AG04450 (cell line): ENCODE data around the gene LGALS8. TPM values are rescaled to one million over a fixed set of nuclear protein-coding genes. Genes with fewer than 3 reads are reported as not detected.

Experiments used
- CTCF ChIA-PET: fragments of 300-600, 350-600 bp; formaldehyde crosslinking; extraction: SDS; loops from one replicate; lab custom pipeline; 2022; ENCODE audit warnings: antibody characterized with exemption, inconsistent platforms; lab: Charles Lee
- POLR2A ChIA-PET: fragments of 350-600 bp; formaldehyde crosslinking; extraction: SDS; loops from one replicate; lab custom pipeline; 2021; ENCODE audit warnings: antibody characterized with exemption, inconsistent platforms; lab: Yijun Ruan, JAX
- DNase-seq: peaks from one replicate; pipeline ENCODE4 v3.0.0-alpha.2; 2011; ENCODE audit warnings: low read depth, low spot score
- H3K27ac ChIP-seq: one replicate; pipeline ENCODE4 v1.5.1; 2012; ENCODE audit warnings: low read depth, low read length, control low read depth
- H3K27me3 ChIP-seq: one replicate; pipeline ENCODE4 v1.6.0; 2012; ENCODE audit warnings: low read length; ENCODE audit not compliant: control insufficient read depth, insufficient read depth
- H3K4me3 ChIP-seq: 2 replicates; pipeline ENCODE4 v1.5.1; 2011; ENCODE audit warnings: mild to moderate bottlenecking, low read depth, low read length, control low read depth
- H3K9me3 ChIP-seq: 2 replicates; pipeline ENCODE4 v1.5.1; 2012; ENCODE audit warnings: low read length; ENCODE audit not compliant: control insufficient read depth, insufficient read depth
- CTCF ChIP-seq: IDR thresholded peaks from 2 replicates; pipeline ENCODE4 v1.5.1; 2011; ENCODE audit warnings: low read depth, low read length, control low read depth, inconsistent platforms
- polyA plus RNA-seq: library from polyadenylated mRNA; depleted of rRNA; stranded (reverse); fragments of >200 nt; gene quantifications from 2 replicates; pipeline ENCODE4 v1.2.3, GENCODE V29; 2011

LGALS8 gene
- polyA plus RNA-seq, 1 experiment = 82.4 TPM

- ChIA-PET CTCF (interaction anchor here (1.2 kb wide), 1 partner anchor 13 kb away, joined by 5 read pairs; no protein-coding TSS in a partner anchor), POLR2A (no interaction called here)
- Histone ChIP-seq H3K27me3 (no peaks in the 10 kb centered on the region), H3K9me3 (no peaks in the 10 kb centered on the region), H3K4me3 (no peak overlapping the region), H3K27ac (no peak overlapping the region)
- TF ChIP-seq CTCF = no peak
- no peak for DNase-seq
Measured at GRCh38 chr1:236530286-236530685, 6.5 kb downstream of the LGALS8 start.

GRCh38 chr1:236530959-236531358, 7.2 kb downstream of the LGALS8 start:
- ChIA-PET POLR2A (no interaction called here), CTCF (interaction anchor here (0.9 to 1.9 kb wide), 5 partner anchors 14 to 432 kb away, joined by 3 to 14 read pairs (median 5); no protein-coding TSS in a partner anchor)
- TF ChIP-seq CTCF = no peak
- Histone ChIP-seq H3K27me3 (no peaks in the 10 kb centered on the region), H3K4me3 (no peak overlapping the region), H3K27ac (no peak overlapping the region), H3K9me3 (no peaks in the 10 kb centered on the region)
- DNase-seq = no peak

GRCh38 chr1:236532850-236533249, 9.1 kb downstream of the LGALS8 start:
- no peak for TF ChIP-seq CTCF
- H3K9me3 ChIP-seq = no peaks in the 10 kb centered on the region
- CTCF ChIA-PET = interaction anchor here (0.9 to 1.9 kb wide), 3 partner anchors 38 to 429 kb away, joined by 4 to 14 read pairs (median 6); no protein-coding TSS in a partner anchor

GRCh38 chr1:236534151-236534651, 10.4 kb downstream of the LGALS8 start:
- ChIA-PET POLR2A (no interaction called here), CTCF (interaction anchor here (0.7 to 1.7 kb wide), 2 partner anchors 430 to 507 kb away, joined by 3 to 4 read pairs; no protein-coding TSS in a partner anchor)
- TF ChIP-seq CTCF = no peak
- Histone ChIP-seq H3K27ac (no peak overlapping the region), H3K4me3 (no peak overlapping the region), H3K9me3 (no peaks in the 10 kb centered on the region), H3K27me3 (no peaks in the 10 kb centered on the region)
- DNase-seq = no peak

More at GRCh38 chr1:236532850-236533249, 9.1 kb downstream of the LGALS8 start:
- H3K4me3 ChIP-seq = no peak overlapping the region
- no peak overlapping the region for H3K27ac ChIP-seq
- POLR2A ChIA-PET = no interaction called here
- no peaks in the 10 kb centered on the region for H3K27me3 ChIP-seq
- DNase-seq = no peak

- DNase-seq = no peak
- Histone ChIP-seq H3K4me3 (no peak overlapping the region), H3K27ac (no peak overlapping the region), H3K9me3 (no peaks in the 10 kb centered on the region), H3K27me3 (no peaks in the 10 kb centered on the region)
- POLR2A ChIA-PET = interaction anchor here (0.6 kb wide), 1 partner anchor 63 kb away, joined by 3 read pairs; no protein-coding TSS in a partner anchor
- no peak for TF ChIP-seq CTCF
- CTCF ChIA-PET = interaction anchor here (0.6 to 1.7 kb wide), 4 partner anchors 9 to 435 kb away, joined by 3 to 4 read pairs (median 4); no protein-coding TSS in a partner anchor
Measured at GRCh38 chr1:236535190-236535589, 11.4 kb downstream of the LGALS8 start.
